SK-N-SH treated with all-trans-retinoic acid at 6 μM for 48 hours (cell line): ENCODE measurements around the gene MTOR.
"Not testable (repeated sequence)": the region's sequence is repeated elsewhere in the genome, so short reads cannot be mapped to it uniquely, and the experiment has no call there.

Experiments
- ATAC-seq: fragments of 200-7000 bp; cut with Tn5 transposase; 3 replicates; pipeline ENCODE4 v1.9.1; 2020; ENCODE audit warnings: mild to moderate bottlenecking, moderate library complexity
- ARNTL ChIP-seq: fragments of 450-650 bp; formaldehyde crosslinking; IDR thresholded peaks from 2 replicates; pipeline ENCODE4 v1.5.0; 2020; ENCODE audit warnings: low read depth, mild to moderate bottlenecking, moderate library complexity, borderline replicate concordance
- BACH2 ChIP-seq: fragments of 250-450 bp; sonication (Bioruptor Pico); IDR thresholded peaks from 2 replicates; pipeline ENCODE4 v1.9.0; 2021; ENCODE audit warnings: mild to moderate bottlenecking, borderline replicate concordance
- CREB5 ChIP-seq: fragments of 250-450 bp; sonication (Bioruptor Pico); IDR thresholded peaks from 2 replicates; pipeline ENCODE4 v1.5.1; 2020; ENCODE audit warnings: low read depth, mild to moderate bottlenecking, moderate library complexity
- CSDC2 ChIP-seq: fragments of 250-450 bp; sonication (Bioruptor Pico); IDR thresholded peaks from 2 replicates; pipeline ENCODE4 v1.5.0; 2020; ENCODE audit warnings: mild to moderate bottlenecking, moderate library complexity
- CSRNP3 ChIP-seq: fragments of 250-450 bp; sonication (Bioruptor Pico); IDR thresholded peaks from 2 replicates; pipeline ENCODE4 v1.5.1; 2021; ENCODE audit warnings: mild to moderate bottlenecking, moderate library complexity
- ESRRG ChIP-seq: fragments of 250-450 bp; sonication (Bioruptor Pico); IDR thresholded peaks from 2 replicates; pipeline ENCODE4 v1.6.1; 2021; ENCODE audit warnings: mild to moderate bottlenecking
- GLIS3 ChIP-seq: fragments of 250-450 bp; sonication (Bioruptor Pico); IDR thresholded peaks from 2 replicates; pipeline ENCODE4 v1.5.0; 2020; ENCODE audit warnings: mild to moderate bottlenecking, moderate library complexity
- ISL1 ChIP-seq: fragments of 250-450 bp; sonication (Bioruptor Pico); IDR thresholded peaks from 2 replicates; pipeline ENCODE4 v2.1.2; 2022; ENCODE audit warnings: mild to moderate bottlenecking, moderate library complexity
- POU6F1 ChIP-seq: fragments of 250-450 bp; sonication (Bioruptor Pico); IDR thresholded peaks from 2 replicates; pipeline ENCODE4 v1.8.0; 2021; ENCODE audit warnings: low read depth, mild to moderate bottlenecking, moderate library complexity, borderline replicate concordance
- PPARA ChIP-seq: fragments of 250-450 bp; sonication (Bioruptor Pico); IDR thresholded peaks from 2 replicates; pipeline ENCODE4 v1.5.0; 2020; ENCODE audit warnings: mild to moderate bottlenecking, borderline replicate concordance
- SNAI2 ChIP-seq: fragments of 250-450 bp; sonication (Bioruptor Pico); IDR thresholded peaks from 2 replicates; pipeline ENCODE4 v1.5.0; 2020; ENCODE audit warnings: mild to moderate bottlenecking, moderate library complexity
- TCF4 ChIP-seq: fragments of 250-450 bp; sonication (Bioruptor Pico); IDR thresholded peaks from 2 replicates; pipeline ENCODE4 v1.8.0; 2021; ENCODE audit warnings: mild to moderate bottlenecking, moderate library complexity, borderline replicate concordance
- TOX ChIP-seq: fragments of 250-450 bp; sonication (Bioruptor Pico); IDR thresholded peaks from 2 replicates; pipeline ENCODE4 v1.8.0; 2021; ENCODE audit warnings: mild to moderate bottlenecking, moderate library complexity, borderline replicate concordance
- TSHZ2 ChIP-seq: fragments of 250-450 bp; sonication (Bioruptor Pico); IDR thresholded peaks from 2 replicates; pipeline ENCODE4 v1.5.0; 2020; ENCODE audit warnings: mild to moderate bottlenecking, moderate library complexity
- ZC3H10 ChIP-seq: fragments of 250-450 bp; sonication (Bioruptor Pico); IDR thresholded peaks from 2 replicates; pipeline ENCODE4 v1.5.1; 2021; ENCODE audit warnings: mild to moderate bottlenecking, moderate library complexity
- ZFP3 ChIP-seq: fragments of 250-450 bp; sonication (Bioruptor Pico); IDR thresholded peaks from 2 replicates; pipeline ENCODE4 v1.5.0; 2020; ENCODE audit warnings: mild to moderate bottlenecking, moderate library complexity
- ZFP30 ChIP-seq: fragments of 450-650 bp; formaldehyde crosslinking; IDR thresholded peaks from 2 replicates; pipeline ENCODE4 v1.5.0; 2022; ENCODE audit warnings: mild to moderate bottlenecking, moderate library complexity
- ZNF565 ChIP-seq: fragments of 450-650 bp; formaldehyde crosslinking; conservative IDR thresholded peaks from 2 replicates; pipeline ENCODE4 v1.5.0; 2020; ENCODE audit warnings: low read depth, mild to moderate bottlenecking, moderate library complexity
- ZNF70 ChIP-seq: fragments of 450-650 bp; formaldehyde crosslinking; IDR thresholded peaks from 2 replicates; pipeline ENCODE4 v1.5.0; 2020; ENCODE audit warnings: mild to moderate bottlenecking, moderate library complexity
- ZNF8 ChIP-seq: fragments of 450-650 bp; formaldehyde crosslinking; IDR thresholded peaks from 2 replicates; pipeline ENCODE4 v1.5.0; 2020; ENCODE audit warnings: mild to moderate bottlenecking, moderate library complexity

The MTOR gene

GRCh38 chr1:11170102-11170501 lies 92.2 kb downstream of the MTOR start:
- ATAC-seq: no peak
- no peak for TF ChIP-seq TSHZ2 (CRISPR knock-in tag)
- TF ChIP-seq ZNF70 (CRISPR knock-in tag): no peak
- TF ChIP-seq ZFP30 (CRISPR knock-in tag): no peak
- no peak for TF ChIP-seq TOX
- no peak for TF ChIP-seq ZNF565 (CRISPR knock-in tag)
- TF ChIP-seq CSDC2 (CRISPR knock-in tag): no peak
- no peak for TF ChIP-seq SNAI2
- no peak for TF ChIP-seq TCF4 (CRISPR knock-in tag)
- TF ChIP-seq ZNF8 (CRISPR knock-in tag): no peak
- TF ChIP-seq ISL1 (CRISPR knock-in tag): no peak
- TF ChIP-seq ZFP3: no peak
- no peak for TF ChIP-seq ESRRG (CRISPR knock-in tag)
- no peak for TF ChIP-seq CSRNP3
- no peak for TF ChIP-seq ARNTL (CRISPR knock-in tag)
- no peak for TF ChIP-seq PPARA (CRISPR knock-in tag)
- TF ChIP-seq GLIS3 (CRISPR knock-in tag): no peak

- no peak for TF ChIP-seq GLIS3 (CRISPR knock-in tag)
- no peak for TF ChIP-seq ZNF565 (CRISPR knock-in tag)
- TF ChIP-seq CSRNP3: no peak
- no peak for TF ChIP-seq ARNTL (CRISPR knock-in tag)
- no peak for TF ChIP-seq SNAI2
- TF ChIP-seq ZNF8 (CRISPR knock-in tag): no peak
- TF ChIP-seq ZNF70 (CRISPR knock-in tag): no peak
- no peak for TF ChIP-seq TOX
- no peak for TF ChIP-seq CREB5
- TF ChIP-seq BACH2 (CRISPR knock-in tag): no peak
- no peak for TF ChIP-seq TCF4 (CRISPR knock-in tag)
- no peak for TF ChIP-seq POU6F1
- no peak for TF ChIP-seq ZFP30 (CRISPR knock-in tag)
- TF ChIP-seq PPARA (CRISPR knock-in tag): no peak
- ATAC-seq: no peak
Measured at GRCh38 chr1:11169202-11169601, 93.1 kb downstream of the MTOR start.

GRCh38 chr1:11168731-11169130 lies 93.6 kb downstream of the MTOR start:
- no peak; the same call in 2 of the 3 replicates for ATAC-seq
- TF ChIP-seq SNAI2 (no peak), ZNF70 (CRISPR knock-in tag) (no peak), ZC3H10 (CRISPR knock-in tag) (no peak), CREB5 (no peak)

GRCh38 chr1:11166744-11167143 lies 95.6 kb downstream of the MTOR start:
- not testable (repeated sequence) for ATAC-seq

GRCh38 chr1:11162752-11163151 lies 99.6 kb downstream of the MTOR start:
- not testable (repeated sequence) for ATAC-seq
